ENCODE data around the gene FAR2.

Gene FAR2

GRCh38 chr12:29306682-29307081 is 157.6 kb downstream of the FAR2 start:
- H3K4me3 ChIP-seq (ENCODE audit: low read depth, low read length): no peak overlapping the region
- TF ChIP-seq, protein P1, sequence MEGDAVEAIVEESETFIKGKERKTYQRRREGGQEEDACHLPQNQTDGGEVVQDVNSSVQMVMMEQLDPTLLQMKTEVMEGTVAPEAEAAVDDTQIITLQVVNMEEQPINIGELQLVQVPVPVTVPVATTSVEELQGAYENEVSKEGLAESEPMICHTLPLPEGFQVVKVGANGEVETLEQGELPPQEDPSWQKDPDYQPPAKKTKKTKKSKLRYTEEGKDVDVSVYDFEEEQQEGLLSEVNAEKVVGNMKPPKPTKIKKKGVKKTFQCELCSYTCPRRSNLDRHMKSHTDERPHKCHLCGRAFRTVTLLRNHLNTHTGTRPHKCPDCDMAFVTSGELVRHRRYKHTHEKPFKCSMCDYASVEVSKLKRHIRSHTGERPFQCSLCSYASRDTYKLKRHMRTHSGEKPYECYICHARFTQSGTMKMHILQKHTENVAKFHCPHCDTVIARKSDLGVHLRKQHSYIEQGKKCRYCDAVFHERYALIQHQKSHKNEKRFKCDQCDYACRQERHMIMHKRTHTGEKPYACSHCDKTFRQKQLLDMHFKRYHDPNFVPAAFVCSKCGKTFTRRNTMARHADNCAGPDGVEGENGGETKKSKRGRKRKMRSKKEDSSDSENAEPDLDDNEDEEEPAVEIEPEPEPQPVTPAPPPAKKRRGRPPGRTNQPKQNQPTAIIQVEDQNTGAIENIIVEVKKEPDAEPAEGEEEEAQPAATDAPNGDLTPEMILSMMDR (IDR thresholded peaks at IDR 0.05; ENCODE audit: low read depth, low read length, missing control alignments): no peak
- DNase-seq (ENCODE audit: low read depth): no peak

- no peak for DNase-seq (ENCODE audit: low read depth)
- no peak overlapping the region for H3K4me3 ChIP-seq (ENCODE audit: low read depth, low read length)
- TF ChIP-seq, protein P1 (IDR thresholded peaks at IDR 0.05; ENCODE audit: low read depth, low read length, missing control alignments): peak; percentile 15
Measured at GRCh38 chr12:29309320-29309902, 160.3 kb downstream of the FAR2 start.

DNA sequence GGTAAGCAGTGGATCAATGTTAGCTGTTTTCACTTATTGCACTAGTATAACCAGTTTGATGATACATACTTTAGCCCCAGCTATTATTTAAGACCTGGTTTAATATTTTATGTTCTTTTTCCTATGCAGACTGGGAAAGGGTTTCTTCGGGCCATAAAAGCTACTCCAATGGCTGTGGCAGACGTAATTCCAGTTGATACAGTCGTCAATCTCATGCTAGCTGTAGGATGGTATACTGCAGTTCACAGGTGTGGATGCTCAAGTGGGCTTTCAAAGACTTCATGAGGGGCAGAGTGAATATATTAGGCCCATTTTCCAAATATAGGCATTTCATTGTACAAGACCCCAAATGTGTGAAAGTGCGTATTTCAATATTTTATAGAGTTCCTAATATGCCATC is 161.8 kb downstream of the FAR2 start:
- DNase-seq (ENCODE audit: low read depth): no peak
- TF ChIP-seq, protein P1 (IDR thresholded peaks at IDR 0.05; ENCODE audit: low read depth, low read length, missing control alignments): no peak
- no peak overlapping the region for H3K4me3 ChIP-seq (ENCODE audit: low read depth, low read length)

DNA sequence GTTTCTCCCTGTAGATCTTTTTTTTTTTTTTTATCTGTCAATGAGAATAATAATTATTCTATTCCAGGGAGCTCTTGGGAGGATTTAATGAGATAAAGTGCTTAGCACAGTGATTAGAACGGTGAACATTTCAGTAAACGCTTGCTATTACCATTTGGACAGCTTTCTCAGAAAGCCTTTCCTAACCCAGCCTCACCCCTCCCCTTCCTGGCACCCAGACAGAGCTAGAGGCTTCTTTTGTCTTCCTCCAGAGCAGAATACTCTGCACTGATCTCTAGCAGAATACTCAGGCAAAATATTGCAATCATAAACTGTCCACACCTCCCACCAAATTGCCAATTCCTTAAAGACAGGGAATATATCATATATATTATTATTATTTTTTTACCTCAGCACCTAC is 165.3 kb downstream of the FAR2 start:
- no peak for DNase-seq (ENCODE audit: low read depth)
- no peak overlapping the region for H3K4me3 ChIP-seq (ENCODE audit: low read depth, low read length)
- TF ChIP-seq, protein P1 (IDR thresholded peaks at IDR 0.05; ENCODE audit: low read depth, low read length, missing control alignments): no peak

- TF ChIP-seq, protein P1 (IDR thresholded peaks at IDR 0.05; ENCODE audit: low read depth, low read length, missing control alignments): no peak
- DNase-seq (ENCODE audit: low read depth): no peak
- no peak overlapping the region for H3K4me3 ChIP-seq (ENCODE audit: low read depth, low read length)
Measured at GRCh38 chr12:29316752-29317151, 167.7 kb downstream of the FAR2 start.

DNA sequence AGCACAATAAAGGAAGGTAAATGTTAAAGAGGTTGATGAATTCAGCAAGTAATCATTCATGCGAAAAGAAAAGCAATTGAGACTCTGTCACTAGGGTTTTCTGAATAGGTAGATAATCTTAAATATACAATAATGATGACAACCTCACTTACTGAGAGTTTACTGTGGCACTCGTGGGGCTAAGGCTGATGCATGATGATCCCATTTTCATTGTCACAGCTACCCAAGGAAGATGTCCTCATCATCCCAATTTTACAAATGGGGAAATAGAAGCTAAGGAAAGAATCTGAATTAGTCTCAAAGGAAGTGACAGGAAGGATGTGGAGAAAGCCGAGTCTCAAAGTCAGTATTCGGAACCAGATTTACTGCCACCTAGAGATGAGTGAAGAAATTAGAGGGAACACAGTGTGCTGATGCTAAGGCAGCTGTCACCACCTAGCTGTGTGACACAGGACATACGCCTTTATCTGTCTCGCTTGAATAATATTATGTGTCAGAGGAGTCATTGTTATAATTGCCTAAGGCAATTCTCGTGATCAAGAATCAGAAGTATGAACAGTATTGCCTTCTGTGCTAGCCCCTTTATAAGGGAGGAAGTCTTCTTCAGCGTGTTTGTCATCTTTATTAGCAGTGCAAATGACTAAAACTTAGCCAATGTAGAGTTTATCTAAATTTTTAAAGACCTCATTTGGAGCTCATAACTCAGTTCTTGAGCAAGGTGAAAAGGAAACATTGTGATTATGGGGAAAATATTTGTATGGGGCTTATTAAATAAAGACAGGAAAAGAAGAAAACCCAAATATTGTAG is 168.7 kb downstream of the FAR2 start:
- H3K4me3 ChIP-seq (ENCODE audit: low read depth, low read length): no peak overlapping the region
- DNase-seq (ENCODE audit: low read depth): peak; percentile 37
- TF ChIP-seq, protein P1 (IDR thresholded peaks at IDR 0.05; ENCODE audit: low read depth, low read length, missing control alignments): peak; percentile 83
